B cell (primary cell): Measurements from ENCODE around the gene CA9. TPM values are rescaled to one million over a fixed set of nuclear protein-coding genes. Genes with fewer than 3 reads are reported as not detected.
A peak's percentile ranks its signal among the peaks of the same experiment; 100 is the strongest.
"Not testable (repeated sequence)": the region's sequence is repeated elsewhere in the genome, so short reads cannot be mapped to it uniquely, and the experiment has no call there.

Source experiments
- ATAC-seq: fragments of 200-7000 bp; cut with Tn5 transposase; one replicate; pipeline ENCODE4 v1.10.0; 2021; ENCODE audit warnings: low read depth, mild to moderate bottlenecking, moderate number of reproducible peaks, moderate library complexity
- CTCF ChIA-PET: fragments of 350-600 bp; sonication (Branson Sonifier 250); formaldehyde crosslinking; loops from one replicate; lab custom pipeline; 2021; ENCODE audit warnings: antibody characterized with exemption, inconsistent platforms; lab: Charles Lee
- POLR2A ChIA-PET: fragments of 350-600 bp; sonication (Branson Sonifier 250); formaldehyde crosslinking; loops from one replicate; lab custom pipeline; 2021; ENCODE audit warnings: antibody characterized with exemption; lab: Charles Lee
- DNase-seq: peaks from one replicate; pipeline ENCODE4 v3.0.0; 2013
- H2AFZ ChIP-seq: 2 replicates; pipeline ENCODE4 v1.6.1; 2012; ENCODE audit warnings: mild to moderate bottlenecking, low read depth, low read length; ENCODE audit not compliant: insufficient read depth, poor library complexity, severe bottlenecking
- H3K27ac ChIP-seq, 2 donors: 1 replicate in 1 of 2; 2 replicates in 1 of 2; pipeline ENCODE4 v1.5.1; 2012 to 2013; ENCODE audit warnings: low read length in 2 of 2, mild to moderate bottlenecking in 2 of 2, moderate library complexity in 1 of 2
- H3K27me3 ChIP-seq, 4 experiments: fragments of 200-600 bp in 1 of 4; sonication (generic) in 1 of 4; replicated peaks in 1 of 4; 1 replicate in 2 of 4; 2 replicates in 2 of 4; pipeline versions ENCODE4 v1.6.1 to v1.7.0; 2013 to 2016; ENCODE audit warnings: low read length in 3 of 4, mild to moderate bottlenecking in 2 of 4, mixed read lengths in 1 of 4, moderate library complexity in 1 of 4; ENCODE audit not compliant: insufficient read depth in 4 of 4, control insufficient read depth in 3 of 4; ENCODE audit errors: control extremely low read depth in 1 of 4
- H3K36me3 ChIP-seq, 2 experiments: replicated peaks in 1 of 2; 1 replicate in 1 of 2; 2 replicates in 1 of 2; pipeline versions ENCODE4 v1.6.1 to v1.7.1; 2013; ENCODE audit warnings: low read length in 1 of 2; ENCODE audit not compliant: insufficient read depth in 2 of 2, control insufficient read depth in 1 of 2; ENCODE audit errors: control extremely low read depth in 1 of 2, extremely low read depth in 1 of 2
- H3K4me1 ChIP-seq, 2 donors: fragments of 200-600 bp in 1 of 2; sonication (generic) in 1 of 2; 1 replicate in 1 of 2; 2 replicates in 1 of 2; pipeline versions ENCODE4 v1.5.1 to v1.6.1; 2013 to 2017; ENCODE audit warnings: low read length in 2 of 2; ENCODE audit not compliant: control insufficient read depth in 2 of 2, insufficient read depth in 2 of 2
- H3K4me2 ChIP-seq: replicated peaks from 2 replicates; pipeline ENCODE3; 2012; ENCODE audit warnings: mild to moderate bottlenecking, low read depth, low read length; ENCODE audit not compliant: poor library complexity, severe bottlenecking
- H3K4me3 ChIP-seq, 5 experiments: fragments of 200-600 bp in 1 of 5; sonication (generic) in 1 of 5; 1 replicate in 3 of 5; 2 replicates in 2 of 5; pipeline versions ENCODE4 v1.5.1 to v1.7.0; 2011 to 2016; ENCODE audit warnings: low read length in 4 of 5, mild to moderate bottlenecking in 4 of 5, low read depth in 2 of 5, control low read depth in 1 of 5, moderate library complexity in 1 of 5; ENCODE audit not compliant: insufficient read depth in 1 of 5; ENCODE audit errors: control extremely low read depth in 1 of 5, extremely low read depth in 1 of 5
- H3K79me2 ChIP-seq: fragments of 200-600 bp; sonication (generic); one replicate; pipeline ENCODE4 v1.6.0; 2016; ENCODE audit warnings: low read length; ENCODE audit not compliant: control insufficient read depth, insufficient read depth
- H3K9ac ChIP-seq: fragments of 200-600 bp; sonication (generic); 2 replicates; pipeline ENCODE4 v1.6.1; 2017; ENCODE audit warnings: mild to moderate bottlenecking, low read length, moderate library complexity
- H3K9me3 ChIP-seq, 3 donors: one replicate each; pipeline versions ENCODE4 v1.6.1 to v1.7.1; 2013; ENCODE audit warnings: low read length in 2 of 3; ENCODE audit not compliant: control insufficient read depth in 2 of 3, insufficient read depth in 1 of 3; ENCODE audit errors: control extremely low read depth in 1 of 3
- H4K20me1 ChIP-seq: 2 replicates; pipeline ENCODE4 v1.6.0; 2012; ENCODE audit warnings: mild to moderate bottlenecking, low read length; ENCODE audit not compliant: insufficient read depth, control insufficient read depth, poor library complexity, severe bottlenecking
- H3K27ac Mint-ChIP-seq: one replicate; pipeline ENCODE4 v1.8.0; 2021; ENCODE audit warnings: mixed read lengths
- H3K27me3 Mint-ChIP-seq: one replicate; pipeline ENCODE4 v1.8.0; 2021; ENCODE audit warnings: mixed read lengths
- H3K4me1 Mint-ChIP-seq: one replicate; pipeline ENCODE4 v1.8.0; 2021; ENCODE audit warnings: mixed read lengths
- H3K4me3 Mint-ChIP-seq: one replicate; pipeline ENCODE4 v1.8.0; 2021; ENCODE audit warnings: mixed read lengths
- H3K9me3 Mint-ChIP-seq: one replicate; pipeline ENCODE4 v1.8.0; 2022; ENCODE audit warnings: mixed read lengths; ENCODE audit not compliant: insufficient read depth
- WGBS: methylation state at CpG from one replicate; pipeline ENCODE4 v1.1.5; 2013; ENCODE audit warnings: missing lambda C conversion rate; ENCODE audit not compliant: insufficient coverage; 5-methylcytosine and 5-hydroxymethylcytosine counted together
- intact Hi-C: fragments of 100-400 bp; cut with micrococcal nuclease; formaldehyde crosslinking; loops from one replicate; pipeline ENCODE4 v1.10.0; 2022
- polyA plus RNA-seq: library from polyadenylated mRNA; depleted of rRNA; stranded (reverse); fragments of >200 nt; gene quantifications from 2 replicates; pipeline ENCODE4 v1.2.3, GENCODE V29; 2012
- total RNA-seq, 2 donors: library from RNA; stranded (reverse); fragments of 120-200 nt in 1 of 2; gene quantifications; 1 replicate in 1 of 2; 2 replicates in 1 of 2; pipeline versions ENCODE4 v1.2.3 to v1.2.4, GENCODE V29; 2013 to 2022

The CA9 gene
- total and polyA plus RNA-seq, 2 donors (not counting 1 experiment from before 2014, with no cell fraction given): not detected

DNA sequence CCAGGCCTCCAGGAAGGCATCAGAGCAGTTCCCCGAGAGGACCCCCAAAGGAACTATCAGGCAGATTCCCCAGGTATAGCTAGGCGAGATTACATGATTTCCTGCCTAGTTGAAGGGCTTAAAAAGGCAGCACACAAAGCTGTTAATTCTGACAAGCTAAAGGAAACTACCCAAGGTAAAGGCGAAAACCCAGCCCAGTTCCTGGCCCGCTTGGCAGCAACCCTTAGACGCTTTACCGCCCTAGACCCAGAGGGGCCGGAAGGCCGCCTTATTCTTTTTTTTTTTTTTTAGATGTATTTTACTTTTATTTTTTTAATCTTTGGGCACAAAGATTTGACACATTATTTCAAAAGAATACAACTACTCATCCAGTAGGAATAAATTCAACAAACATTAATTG, 35.0 kb upstream of the CA9 start:
- Histone ChIP-seq H3K4me1 (peaks cover 90 to 94% of the 10 kb centered on the region in 2 donors), H3K4me2 (peak overlapping the region; percentile 35), H3K79me2 (peaks cover 39% of the 10 kb centered on the region), H3K27ac (peak overlapping the region; percentile 88 to 95)
- H3K36me3 ChIP-seq, H3K4me3 ChIP-seq, H2AFZ ChIP-seq, H4K20me1 ChIP-seq, ATAC-seq, intact Hi-C loops, H3K27me3 Mint-ChIP-seq, H3K9ac ChIP-seq, H3K9me3 ChIP-seq, H3K9me3 Mint-ChIP-seq, H3K27me3 ChIP-seq: not testable (repeated sequence)
- 10% methylated on average over 2 of the region's 8 CpGs for WGBS
- H3K4me1 Mint-ChIP-seq: peaks cover 88% of the 10 kb centered on the region
- DNase-seq: peak; percentile 51
- ChIA-PET POLR2A (interaction anchor here (1.1 to 2.1 kb wide), 4 partner anchors 9 to 22 kb away, joined by 4 to 15 read pairs (median 6); partner anchors contain the start of genes CCDC107, CD72 and RMRP), CTCF (interaction anchor here (0.7 to 15.0 kb wide), 7 partner anchors 10 to 90 kb away, joined by 3 to 357 read pairs (median 3); partner anchors contain the start of gene CD72)
- peak overlapping the region; percentile 68 for H3K4me3 Mint-ChIP-seq
- H3K27ac Mint-ChIP-seq: peak overlapping the region; percentile 91

DNA sequence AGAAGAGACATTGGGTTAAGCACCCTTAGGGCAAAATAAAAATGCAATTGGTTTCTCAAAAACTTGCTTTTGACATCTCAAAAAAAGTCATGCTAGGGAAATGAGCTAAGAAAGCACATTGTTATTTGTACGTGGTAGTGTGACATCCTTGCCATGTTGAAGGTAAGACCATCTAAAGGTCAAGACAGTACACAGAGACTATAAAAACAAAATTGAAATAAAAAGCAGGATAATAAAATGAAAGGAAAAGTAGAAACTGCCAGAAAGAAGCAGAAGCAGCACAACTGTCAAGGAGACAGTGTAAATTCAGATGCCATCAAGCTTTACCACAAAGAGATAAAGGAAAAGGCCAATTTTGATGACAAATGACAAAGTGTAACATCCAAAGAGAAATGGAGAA, 34.5 kb upstream of the CA9 start:
- Histone ChIP-seq H3K79me2 (peaks cover 44% of the 10 kb centered on the region), H3K27ac (peak overlapping the region; percentile 88 to 95), H3K4me1 (peaks cover 89 to 98% of the 10 kb centered on the region in 2 donors), H3K9ac (peak overlapping the region; percentile 14), H3K4me2 (peak overlapping the region; percentile 35)
- intact Hi-C loops, H4K20me1 ChIP-seq, H3K9me3 Mint-ChIP-seq, DNase-seq, H3K36me3 ChIP-seq, H3K27me3 Mint-ChIP-seq, H3K4me3 ChIP-seq, ATAC-seq, H2AFZ ChIP-seq, H3K27me3 ChIP-seq, H3K9me3 ChIP-seq: not testable (repeated sequence)
- POLR2A ChIA-PET: interaction anchor here (0.8 to 2.1 kb wide), 4 partner anchors 18 to 117 kb away, joined by 4 to 15 read pairs (median 5); partner anchors contain the start of genes CCDC107, CD72 and RMRP
- no CpG with 5 or more reads among the region's 1 CpG for WGBS
- H3K4me1 Mint-ChIP-seq: peaks cover 85% of the 10 kb centered on the region
- peak overlapping the region; percentile 88 for H3K27ac Mint-ChIP-seq
- H3K4me3 Mint-ChIP-seq: peak overlapping the region; percentile 51
- CTCF ChIA-PET: interaction anchor here (0.6 to 15.0 kb wide), 7 partner anchors 8 to 106 kb away, joined by 3 to 357 read pairs (median 5); partner anchors contain the start of genes CCDC107, CD72 and RMRP
